B cell (primary cell): ENCODE measurements around the gene CMIP. TPM values are rescaled to one million over a fixed set of nuclear protein-coding genes. Genes with fewer than 3 reads are reported as not detected.

Source experiments
- ATAC-seq: fragments of 200-7000 bp; cut with Tn5 transposase; one replicate; pipeline ENCODE4 v1.10.0; 2021; ENCODE audit warnings: low read depth, mild to moderate bottlenecking, moderate number of reproducible peaks, moderate library complexity
- CTCF ChIA-PET: fragments of 350-600 bp; sonication (Branson Sonifier 250); formaldehyde crosslinking; loops from one replicate; lab custom pipeline; 2021; ENCODE audit warnings: antibody characterized with exemption, inconsistent platforms; lab: Charles Lee
- POLR2A ChIA-PET: fragments of 350-600 bp; sonication (Branson Sonifier 250); formaldehyde crosslinking; loops from one replicate; lab custom pipeline; 2021; ENCODE audit warnings: antibody characterized with exemption; lab: Charles Lee
- DNase-seq: peaks from one replicate; pipeline ENCODE4 v3.0.0; 2013
- H2AFZ ChIP-seq: 2 replicates; pipeline ENCODE4 v1.6.1; 2012; ENCODE audit warnings: mild to moderate bottlenecking, low read depth, low read length; ENCODE audit not compliant: insufficient read depth, poor library complexity, severe bottlenecking
- H3K27ac ChIP-seq, 2 donors: 1 replicate in 1 of 2; 2 replicates in 1 of 2; pipeline ENCODE4 v1.5.1; 2012 to 2013; ENCODE audit warnings: low read length in 2 of 2, mild to moderate bottlenecking in 2 of 2, moderate library complexity in 1 of 2
- H3K27me3 ChIP-seq, 4 experiments: fragments of 200-600 bp in 1 of 4; sonication (generic) in 1 of 4; replicated peaks in 1 of 4; 1 replicate in 2 of 4; 2 replicates in 2 of 4; pipeline versions ENCODE4 v1.6.1 to v1.7.0; 2013 to 2016; ENCODE audit warnings: low read length in 3 of 4, mild to moderate bottlenecking in 2 of 4, mixed read lengths in 1 of 4, moderate library complexity in 1 of 4; ENCODE audit not compliant: insufficient read depth in 4 of 4, control insufficient read depth in 3 of 4; ENCODE audit errors: control extremely low read depth in 1 of 4
- H3K36me3 ChIP-seq, 2 experiments: replicated peaks in 1 of 2; 1 replicate in 1 of 2; 2 replicates in 1 of 2; pipeline versions ENCODE4 v1.6.1 to v1.7.1; 2013; ENCODE audit warnings: low read length in 1 of 2; ENCODE audit not compliant: insufficient read depth in 2 of 2, control insufficient read depth in 1 of 2; ENCODE audit errors: control extremely low read depth in 1 of 2, extremely low read depth in 1 of 2
- H3K4me1 ChIP-seq, 2 donors: fragments of 200-600 bp in 1 of 2; sonication (generic) in 1 of 2; 1 replicate in 1 of 2; 2 replicates in 1 of 2; pipeline versions ENCODE4 v1.5.1 to v1.6.1; 2013 to 2017; ENCODE audit warnings: low read length in 2 of 2; ENCODE audit not compliant: control insufficient read depth in 2 of 2, insufficient read depth in 2 of 2
- H3K4me2 ChIP-seq: replicated peaks from 2 replicates; pipeline ENCODE3; 2012; ENCODE audit warnings: mild to moderate bottlenecking, low read depth, low read length; ENCODE audit not compliant: poor library complexity, severe bottlenecking
- H3K4me3 ChIP-seq, 5 experiments: fragments of 200-600 bp in 1 of 5; sonication (generic) in 1 of 5; 1 replicate in 3 of 5; 2 replicates in 2 of 5; pipeline versions ENCODE4 v1.5.1 to v1.7.0; 2011 to 2016; ENCODE audit warnings: low read length in 4 of 5, mild to moderate bottlenecking in 4 of 5, low read depth in 2 of 5, control low read depth in 1 of 5, moderate library complexity in 1 of 5; ENCODE audit not compliant: insufficient read depth in 1 of 5; ENCODE audit errors: control extremely low read depth in 1 of 5, extremely low read depth in 1 of 5
- H3K79me2 ChIP-seq: fragments of 200-600 bp; sonication (generic); one replicate; pipeline ENCODE4 v1.6.0; 2016; ENCODE audit warnings: low read length; ENCODE audit not compliant: control insufficient read depth, insufficient read depth
- H3K9ac ChIP-seq: fragments of 200-600 bp; sonication (generic); 2 replicates; pipeline ENCODE4 v1.6.1; 2017; ENCODE audit warnings: mild to moderate bottlenecking, low read length, moderate library complexity
- H3K9me3 ChIP-seq, 3 donors: one replicate each; pipeline versions ENCODE4 v1.6.1 to v1.7.1; 2013; ENCODE audit warnings: low read length in 2 of 3; ENCODE audit not compliant: control insufficient read depth in 2 of 3, insufficient read depth in 1 of 3; ENCODE audit errors: control extremely low read depth in 1 of 3
- H4K20me1 ChIP-seq: 2 replicates; pipeline ENCODE4 v1.6.0; 2012; ENCODE audit warnings: mild to moderate bottlenecking, low read length; ENCODE audit not compliant: insufficient read depth, control insufficient read depth, poor library complexity, severe bottlenecking
- H3K27ac Mint-ChIP-seq: one replicate; pipeline ENCODE4 v1.8.0; 2021; ENCODE audit warnings: mixed read lengths
- H3K27me3 Mint-ChIP-seq: one replicate; pipeline ENCODE4 v1.8.0; 2021; ENCODE audit warnings: mixed read lengths
- H3K4me1 Mint-ChIP-seq: one replicate; pipeline ENCODE4 v1.8.0; 2021; ENCODE audit warnings: mixed read lengths
- H3K4me3 Mint-ChIP-seq: one replicate; pipeline ENCODE4 v1.8.0; 2021; ENCODE audit warnings: mixed read lengths
- H3K9me3 Mint-ChIP-seq: one replicate; pipeline ENCODE4 v1.8.0; 2022; ENCODE audit warnings: mixed read lengths; ENCODE audit not compliant: insufficient read depth
- CTCF ChIP-seq: fragments of 200-600 bp; IDR thresholded peaks from one replicate; pipeline ENCODE4 v1.8.0; 2022; ENCODE audit warnings: antibody characterized with exemption, mild to moderate bottlenecking
- EZH2 ChIP-seq: IDR thresholded peaks from 2 replicates; pipeline ENCODE4 v1.6.1; 2012; ENCODE audit warnings: borderline replicate concordance, low read depth, mild to moderate bottlenecking, moderate library complexity, low read length; ENCODE audit not compliant: insufficient read depth, poor library complexity, severe bottlenecking
- WGBS: methylation state at CpG from one replicate; pipeline ENCODE4 v1.1.5; 2013; ENCODE audit warnings: missing lambda C conversion rate; ENCODE audit not compliant: insufficient coverage; 5-methylcytosine and 5-hydroxymethylcytosine counted together
- intact Hi-C: fragments of 100-400 bp; cut with micrococcal nuclease; formaldehyde crosslinking; loops from one replicate; pipeline ENCODE4 v1.10.0; 2022
- polyA plus RNA-seq: library from polyadenylated mRNA; depleted of rRNA; stranded (reverse); fragments of >200 nt; gene quantifications from 2 replicates; pipeline ENCODE4 v1.2.3, GENCODE V29; 2012
- total RNA-seq, 2 donors: library from RNA; stranded (reverse); fragments of 120-200 nt in 1 of 2; gene quantifications; 1 replicate in 1 of 2; 2 replicates in 1 of 2; pipeline versions ENCODE4 v1.2.3 to v1.2.4, GENCODE V29; 2013 to 2022

Gene CMIP
- total and polyA plus RNA-seq, 2 donors (not counting 1 experiment from before 2014, with no cell fraction given) = 27.1 to 155 TPM

DNA sequence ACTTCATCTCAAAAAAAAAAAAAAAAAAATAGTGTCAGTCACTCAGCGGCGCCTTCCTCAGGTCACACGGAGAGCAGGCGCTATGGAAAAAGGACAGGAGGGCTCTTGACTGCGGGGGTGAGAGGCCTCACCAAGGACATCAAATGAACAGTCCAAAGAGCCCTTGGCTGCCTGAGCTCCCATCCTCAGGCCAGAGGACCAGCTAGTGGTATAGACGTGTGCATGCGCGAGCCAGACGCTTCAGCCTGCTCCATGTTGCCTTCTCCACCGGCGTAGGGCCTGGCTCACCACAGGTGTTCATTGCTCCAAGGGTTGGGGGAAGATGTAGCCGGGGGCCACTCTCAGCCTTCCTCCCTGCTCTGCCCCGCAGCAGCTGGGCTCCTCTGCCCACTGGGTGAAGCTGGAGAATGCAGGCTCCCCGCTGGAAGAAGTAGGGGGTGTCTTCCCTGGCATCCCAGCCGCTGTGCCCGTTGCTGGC is 268.7 kb downstream of the CMIP start:
- intact Hi-C loops = no loop called here
- Mint-ChIP-seq H3K4me1 (peaks cover 42% of the 10 kb centered on the region), H3K27ac (no peak overlapping the region), H3K4me3 (no peak overlapping the region), H3K9me3 (no peaks in the 10 kb centered on the region), H3K27me3 (no peaks in the 10 kb centered on the region)
- ChIA-PET POLR2A (interaction anchor here (0.6 to 0.7 kb wide), 2 partner anchors 97 to 342 kb away, joined by 3 to 4 read pairs; no protein-coding TSS in a partner anchor), CTCF (interaction anchor here (0.7 to 3.1 kb wide), 6 partner anchors 11 to 349 kb away, joined by 3 to 15 read pairs (median 4); no protein-coding TSS in a partner anchor)
- H3K4me2 ChIP-seq = no peak overlapping the region
- H3K79me2 ChIP-seq = no peaks in the 10 kb centered on the region
- H2AFZ ChIP-seq = no peak overlapping the region
- no peak for TF ChIP-seq CTCF
- TF ChIP-seq EZH2 = no peak
- no peak overlapping the region for H3K27ac ChIP-seq
- peaks cover 35 to 40% of the 10 kb centered on the region in 2 donors for H3K4me1 ChIP-seq
- no peaks in the 10 kb centered on the region for H4K20me1 ChIP-seq
- no peaks in the 10 kb centered on the region for H3K9me3 ChIP-seq
- DNase-seq (no peak), ATAC-seq (no peak)
- H3K4me3 ChIP-seq = no peak overlapping the region
- 92% methylated on average over 16 of the region's 16 CpGs for WGBS
- H3K27me3 ChIP-seq = no peaks in the 10 kb centered on the region
- peaks cover 0 to 8% of the 10 kb centered on the region in 2 experiments for H3K36me3 ChIP-seq
- no peak overlapping the region for H3K9ac ChIP-seq

DNA sequence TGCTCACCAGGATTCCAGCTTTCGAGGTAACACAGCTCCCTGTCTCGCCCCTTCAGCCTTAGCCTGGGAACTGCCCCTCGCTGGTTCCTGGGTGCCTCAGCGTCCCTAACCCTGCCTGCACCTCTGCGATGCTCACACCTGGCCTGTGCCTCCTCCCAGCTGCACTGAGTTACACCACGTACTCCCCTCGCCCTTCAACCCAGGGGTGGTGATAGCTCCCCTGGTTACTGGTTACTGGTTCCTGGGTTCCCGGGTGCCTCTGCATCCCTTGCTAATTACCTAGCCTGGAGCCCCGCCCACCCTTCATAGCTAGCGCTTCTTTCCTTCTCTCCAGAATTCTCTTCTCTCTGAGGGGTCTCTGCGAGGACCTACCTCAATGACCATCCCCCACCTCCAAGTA is 269.2 kb downstream of the CMIP start:
- peaks cover 0 to 6% of the 10 kb centered on the region in 2 experiments for H3K36me3 ChIP-seq
- no peak overlapping the region for H3K4me3 ChIP-seq
- ChIA-PET CTCF (interaction anchor here (0.5 to 3.1 kb wide), 10 partner anchors 10 to 349 kb away, joined by 3 to 15 read pairs (median 4); no protein-coding TSS in a partner anchor), POLR2A (no interaction called here)
- H3K27me3 ChIP-seq = no peaks in the 10 kb centered on the region
- Mint-ChIP-seq H3K4me1 (peaks cover 46% of the 10 kb centered on the region), H3K27ac (no peak overlapping the region), H3K9me3 (no peaks in the 10 kb centered on the region), H3K4me3 (no peak overlapping the region), H3K27me3 (no peaks in the 10 kb centered on the region)
- no peak for DNase-seq
- H3K27ac ChIP-seq = no peak overlapping the region
- peaks cover 40 to 45% of the 10 kb centered on the region in 2 donors for H3K4me1 ChIP-seq
- H3K9me3 ChIP-seq = no peaks in the 10 kb centered on the region
- H3K4me2 ChIP-seq = no peak overlapping the region
- intact Hi-C loops = no loop called here
- no peak overlapping the region for H2AFZ ChIP-seq
- no peaks in the 10 kb centered on the region for H4K20me1 ChIP-seq
- 95% methylated on average over 9 of the region's 11 CpGs for WGBS
- H3K79me2 ChIP-seq = no peaks in the 10 kb centered on the region
- no peak for TF ChIP-seq EZH2
- TF ChIP-seq CTCF = no peak
- H3K9ac ChIP-seq = no peak overlapping the region
- ATAC-seq = no peak
